Kidney epithelial cell (primary cell): ENCODE results near the gene TMCC3. TPM values are rescaled to one million over a fixed set of nuclear protein-coding genes. Genes with fewer than 3 reads are reported as not detected.

Source experiments
- DNase-seq: peaks from one replicate; pipeline ENCODE4 v3.0.0-alpha.2; 2010; ENCODE audit warnings: low read depth
- H3K27me3 ChIP-seq: 2 replicates; pipeline ENCODE4 v1.6.0; 2011; ENCODE audit warnings: low read length; ENCODE audit not compliant: control insufficient read depth, insufficient read depth
- H3K36me3 ChIP-seq: 2 replicates; pipeline ENCODE4 v1.5.1; 2011; ENCODE audit warnings: low read length; ENCODE audit not compliant: control insufficient read depth, insufficient read depth
- H3K4me3 ChIP-seq: 2 replicates; pipeline ENCODE4 v1.5.1; 2011; ENCODE audit warnings: low read depth, mild to moderate bottlenecking, control low read depth, low read length
- total RNA-seq: library from RNA; depleted of rRNA; stranded (reverse); fragments of >200 nt; gene quantifications from 2 replicates; pipeline ENCODE4 v1.2.3, GENCODE V29; 2015
- TF ChIP-seq, protein P1 (sequence below): IDR thresholded peaks from 2 replicates; pipeline ENCODE4 v1.5.1; 2011; ENCODE audit warnings: mild to moderate bottlenecking, moderate library complexity, low read length, control low read depth, inconsistent platforms; ENCODE audit not compliant: insufficient read depth, poor library complexity, severe bottlenecking

TMCC3 gene
- total RNA-seq, 1 donor from 2014 or later: 22.8 TPM

DNA sequence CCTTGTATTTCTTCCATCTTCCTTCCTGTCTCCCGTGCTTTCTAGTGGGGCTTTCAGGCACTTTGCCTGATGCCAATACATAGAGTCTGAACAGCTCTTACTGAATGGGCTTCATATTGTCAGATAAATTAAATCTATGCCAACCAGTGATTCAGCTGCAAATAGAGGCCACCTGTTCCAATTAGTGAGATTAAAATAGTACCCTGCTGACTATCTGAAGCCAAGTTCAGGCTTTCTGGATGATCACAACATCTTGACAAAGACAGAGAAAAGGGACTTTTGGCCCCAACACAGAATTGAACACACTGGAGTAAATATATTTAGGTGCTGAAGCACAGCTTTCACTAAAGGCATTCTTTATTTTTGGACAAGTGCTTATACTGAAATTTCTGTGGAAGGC lies 11.8 kb downstream of the TMCC3 start:
- TF ChIP-seq, protein P1, sequence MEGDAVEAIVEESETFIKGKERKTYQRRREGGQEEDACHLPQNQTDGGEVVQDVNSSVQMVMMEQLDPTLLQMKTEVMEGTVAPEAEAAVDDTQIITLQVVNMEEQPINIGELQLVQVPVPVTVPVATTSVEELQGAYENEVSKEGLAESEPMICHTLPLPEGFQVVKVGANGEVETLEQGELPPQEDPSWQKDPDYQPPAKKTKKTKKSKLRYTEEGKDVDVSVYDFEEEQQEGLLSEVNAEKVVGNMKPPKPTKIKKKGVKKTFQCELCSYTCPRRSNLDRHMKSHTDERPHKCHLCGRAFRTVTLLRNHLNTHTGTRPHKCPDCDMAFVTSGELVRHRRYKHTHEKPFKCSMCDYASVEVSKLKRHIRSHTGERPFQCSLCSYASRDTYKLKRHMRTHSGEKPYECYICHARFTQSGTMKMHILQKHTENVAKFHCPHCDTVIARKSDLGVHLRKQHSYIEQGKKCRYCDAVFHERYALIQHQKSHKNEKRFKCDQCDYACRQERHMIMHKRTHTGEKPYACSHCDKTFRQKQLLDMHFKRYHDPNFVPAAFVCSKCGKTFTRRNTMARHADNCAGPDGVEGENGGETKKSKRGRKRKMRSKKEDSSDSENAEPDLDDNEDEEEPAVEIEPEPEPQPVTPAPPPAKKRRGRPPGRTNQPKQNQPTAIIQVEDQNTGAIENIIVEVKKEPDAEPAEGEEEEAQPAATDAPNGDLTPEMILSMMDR: no peak
- Histone ChIP-seq H3K27me3 (no peaks in the 10 kb centered on the region), H3K36me3 (no peaks in the 10 kb centered on the region), H3K4me3 (no peak overlapping the region)
- no peak for DNase-seq

DNA sequence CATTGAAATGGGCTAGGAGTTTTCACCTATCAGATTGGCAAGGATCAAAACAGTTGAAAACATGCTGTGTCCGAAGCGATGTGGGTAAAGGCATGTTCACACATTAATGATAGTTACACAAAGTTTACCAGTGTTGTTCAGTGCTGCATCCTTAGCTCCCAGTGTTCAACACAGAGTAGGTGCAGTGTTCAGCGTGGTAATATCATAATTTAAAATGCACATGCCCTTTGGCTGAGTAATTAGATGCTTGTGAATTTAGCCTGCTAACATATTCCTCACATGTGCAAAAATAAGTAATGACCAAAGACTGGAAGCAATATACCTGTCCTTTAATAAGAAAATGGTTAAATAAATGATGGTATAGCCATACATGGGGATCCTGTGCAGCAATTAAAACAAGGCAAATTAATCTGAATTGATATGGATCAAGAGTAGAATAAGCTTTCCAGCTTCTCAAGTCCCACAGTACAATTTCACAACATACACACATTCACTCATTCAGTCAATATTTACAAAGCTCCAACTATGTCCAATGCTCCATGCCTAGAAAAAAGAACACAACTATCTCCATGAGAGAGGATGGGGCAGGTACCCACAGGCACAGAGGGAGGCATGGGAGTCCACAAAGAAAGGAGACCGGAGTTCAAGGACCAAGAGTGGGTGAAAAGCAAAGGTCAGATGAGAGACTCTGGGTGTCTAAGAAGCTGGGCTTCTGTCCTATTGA lies 12.8 kb downstream of the TMCC3 start:
- DNase-seq: no peak

DNA sequence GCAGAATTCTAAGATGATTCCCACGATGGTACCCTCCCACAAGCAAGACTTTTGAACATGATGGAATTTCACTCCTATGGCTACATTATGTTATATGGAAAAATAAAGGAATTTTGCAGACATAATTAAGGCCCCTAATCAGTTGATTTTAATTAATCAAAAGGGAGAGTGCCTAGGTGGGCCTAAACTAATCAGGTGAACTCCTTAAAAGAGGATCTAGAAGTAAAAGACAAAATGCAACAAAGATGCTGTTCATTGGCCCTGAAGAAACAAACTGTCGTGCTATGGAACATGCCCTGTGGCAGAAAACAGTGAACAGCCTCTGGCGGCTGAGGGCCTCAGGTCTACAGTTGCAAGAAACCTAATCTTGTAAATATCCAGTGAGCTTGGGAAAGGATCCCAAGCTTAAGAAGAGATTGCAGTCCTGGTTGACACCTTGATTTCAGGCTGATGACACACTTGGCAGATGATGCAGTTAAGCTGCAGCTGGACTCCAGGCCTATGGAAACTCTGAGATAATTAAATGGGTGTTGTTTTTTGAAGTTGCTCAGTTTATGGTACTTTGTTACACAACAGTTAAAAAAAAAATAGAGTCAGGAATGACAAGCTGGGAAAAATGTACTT lies 13.8 kb downstream of the TMCC3 start:
- TF ChIP-seq, protein P1: no peak
- Histone ChIP-seq H3K4me3 (no peak overlapping the region), H3K27me3 (no peaks in the 10 kb centered on the region), H3K36me3 (no peaks in the 10 kb centered on the region)
- DNase-seq: no peak

More for the DNA sequence above, 12.8 kb downstream of the TMCC3 start:
- H3K4me3 ChIP-seq: no peak overlapping the region
- TF ChIP-seq, protein P1: no peak
- no peaks in the 10 kb centered on the region for H3K27me3 ChIP-seq
- H3K36me3 ChIP-seq: no peaks in the 10 kb centered on the region

DNA sequence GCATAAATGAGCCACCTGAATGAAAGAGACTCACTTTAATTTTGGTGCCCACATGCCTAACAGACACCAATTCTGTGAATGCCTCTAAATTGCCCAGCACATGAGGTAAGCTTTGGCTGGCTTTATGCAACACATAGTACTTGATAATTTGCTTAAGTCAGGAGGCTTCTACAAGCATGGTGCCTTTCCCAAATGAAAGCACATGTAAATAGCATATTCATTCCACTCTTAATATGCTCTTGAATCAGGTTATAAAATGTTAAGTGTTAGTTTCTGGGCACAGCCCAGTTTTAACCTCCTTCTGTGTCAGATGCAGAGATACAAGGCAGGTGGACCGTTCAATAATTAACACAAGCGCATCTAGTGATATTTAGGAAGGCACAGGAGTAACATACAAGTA lies 15.6 kb downstream of the TMCC3 start:
- TF ChIP-seq, protein P1: no peak
- no peak for DNase-seq
- Histone ChIP-seq H3K4me3 (no peak overlapping the region), H3K27me3 (no peaks in the 10 kb centered on the region), H3K36me3 (no peaks in the 10 kb centered on the region)

DNA sequence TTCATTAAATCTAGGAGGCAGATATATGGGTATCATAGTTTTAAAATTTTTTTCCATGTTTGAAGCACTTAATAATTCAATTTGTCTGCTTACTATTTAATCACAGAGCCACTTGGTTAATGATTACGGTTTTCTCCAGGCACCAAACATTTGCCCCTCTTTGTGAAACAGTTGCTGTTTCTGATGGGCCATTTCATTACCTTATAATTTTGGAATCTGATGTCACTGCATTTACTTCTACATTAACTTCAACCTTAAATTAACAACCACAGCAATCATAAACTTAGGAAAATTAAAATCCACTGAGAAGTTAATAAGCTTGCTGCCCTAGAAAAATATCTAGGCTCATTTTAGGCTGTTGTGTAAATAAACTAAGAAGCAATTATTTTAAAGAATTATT lies 17.0 kb downstream of the TMCC3 start:
- TF ChIP-seq, protein P1: no peak
- DNase-seq: no peak
- no peak overlapping the region for H3K4me3 ChIP-seq
- no peaks in the 10 kb centered on the region for H3K27me3 ChIP-seq
- no peaks in the 10 kb centered on the region for H3K36me3 ChIP-seq
